ENCODE data around the gene IL16. TPM values are rescaled to one million over a fixed set of nuclear protein-coding genes. Genes with fewer than 3 reads are reported as not detected.

The IL16 gene
- total RNA-seq, 2 experiments from 2014 or later, result 76.0 to 81.3 TPM

DNA sequence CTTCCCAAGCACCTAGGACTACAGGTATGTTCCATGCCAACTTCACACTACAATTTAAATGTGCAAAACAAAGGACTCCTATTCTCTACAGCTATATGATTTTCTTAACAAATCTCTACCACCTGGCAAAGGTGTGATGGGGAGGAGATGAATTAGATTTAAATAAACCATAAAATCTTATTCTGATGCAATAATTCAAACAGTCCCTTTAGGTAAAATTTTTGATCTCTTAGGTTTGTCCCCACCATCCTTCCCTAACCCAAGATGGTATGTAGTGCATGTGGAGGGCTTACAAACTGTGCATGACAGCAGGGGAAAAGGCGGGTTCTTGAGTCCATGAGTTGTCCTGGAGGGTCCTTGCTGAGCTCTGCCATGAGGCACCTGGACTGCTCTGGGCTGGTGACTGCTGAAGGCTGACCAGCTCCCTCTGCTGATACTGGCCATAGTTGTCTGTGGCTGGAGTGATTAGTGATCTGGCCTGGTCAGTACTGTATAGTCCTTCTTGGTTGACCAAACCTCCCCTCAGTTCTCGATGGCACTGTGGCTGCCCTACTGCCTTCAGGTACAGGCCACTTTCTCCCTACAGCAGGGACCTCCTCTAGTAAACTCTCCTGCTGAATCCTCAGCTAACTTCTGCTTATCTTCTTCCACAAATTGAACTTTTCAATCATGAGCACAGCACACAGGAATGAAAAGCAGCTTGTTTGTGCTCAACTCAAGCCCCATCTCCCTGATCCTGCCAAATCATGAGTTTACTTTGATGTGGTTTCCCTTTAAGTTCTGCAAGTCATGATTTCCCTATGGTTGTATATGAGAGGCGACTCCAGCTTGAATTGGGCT, 32.5 kb upstream of the IL16 start:
- H3K79me2 ChIP-seq (ENCODE audit: insufficient read depth, low read depth, low read length), result no peaks in the 10 kb centered on the region
- no TSS peak for BruUV-seq (replicated peaks)
- no peaks in the 10 kb centered on the region for H3K4me1 ChIP-seq (ENCODE audit: insufficient read depth, low read length, poor library complexity, severe bottlenecking)
- no peaks in the 10 kb centered on the region for H4K20me1 ChIP-seq (ENCODE audit: insufficient read depth, low read length)
- H3K27ac ChIP-seq (ENCODE audit: low read depth, low read length, poor library complexity, severe bottlenecking), result no peak overlapping the region
- H3K9me3 ChIP-seq (ENCODE audit: low read length), result no peaks in the 10 kb centered on the region
- intact Hi-C loops (cut with micrococcal nuclease; ENCODE audit: unreplicated experiment), result no loop called here
- ChIA-PET CTCF (ENCODE audit: unreplicated experiment) (interaction anchor here (1.8 kb wide), 1 partner anchor 102 kb away, joined by 5 read pairs; no protein-coding TSS in a partner anchor), POLR2A (interaction anchor here (0.6 kb wide), 1 partner anchor 9 kb away, joined by 3 read pairs; no protein-coding TSS in a partner anchor)
- TF ChIP-seq CTCF (conservative IDR thresholded peaks at IDR 0.05; ENCODE audit: low read length) (no peak), EZH2phosphoT487 (IDR thresholded peaks at IDR 0.05; ENCODE audit: borderline replicate concordance, low read depth, low read length) (no peak)
- H3K9me2 ChIP-seq (ENCODE audit: insufficient read depth, low read length), result no peaks in the 10 kb centered on the region
- H3K4me2 ChIP-seq (ENCODE audit: low read length), result no peak overlapping the region
- DNase-seq (ENCODE audit: low spot score), result no peak
- no peak overlapping the region for H2AFZ ChIP-seq (ENCODE audit: low read length)
- no peaks in the 10 kb centered on the region for H3K36me3 ChIP-seq (ENCODE audit: insufficient read depth, low read length)
- H3K4me3 ChIP-seq (ENCODE audit: low read depth, low read length, poor library complexity, severe bottlenecking), result no peak overlapping the region

GRCh38 chr15:81165535-81165934, 31.1 kb upstream of the IL16 start:
- BruUV-seq (replicated peaks), result no TSS peak
- no peaks in the 10 kb centered on the region for H3K9me3 ChIP-seq (ENCODE audit: low read length)
- no peak overlapping the region for H3K4me2 ChIP-seq (ENCODE audit: low read length)
- intact Hi-C loops (cut with micrococcal nuclease; ENCODE audit: unreplicated experiment), result no loop called here
- CTCF ChIA-PET (ENCODE audit: unreplicated experiment), result no interaction called here
- TF ChIP-seq CTCF (conservative IDR thresholded peaks at IDR 0.05; ENCODE audit: low read length) (no peak), EZH2phosphoT487 (IDR thresholded peaks at IDR 0.05; ENCODE audit: borderline replicate concordance, low read depth, low read length) (no peak)
- H4K20me1 ChIP-seq (ENCODE audit: insufficient read depth, low read length), result no peaks in the 10 kb centered on the region
- no peaks in the 10 kb centered on the region for H3K36me3 ChIP-seq (ENCODE audit: insufficient read depth, low read length)
- no peak overlapping the region for H3K4me3 ChIP-seq (ENCODE audit: low read depth, low read length, poor library complexity, severe bottlenecking)
- no peaks in the 10 kb centered on the region for H3K79me2 ChIP-seq (ENCODE audit: insufficient read depth, low read depth, low read length)
- H3K27ac ChIP-seq (ENCODE audit: low read depth, low read length, poor library complexity, severe bottlenecking), result no peak overlapping the region
- POLR2A ChIA-PET, result no interaction called here
- H2AFZ ChIP-seq (ENCODE audit: low read length), result no peak overlapping the region
- DNase-seq (ENCODE audit: low spot score), result no peak
- no peaks in the 10 kb centered on the region for H3K9me2 ChIP-seq (ENCODE audit: insufficient read depth, low read length)
- no peaks in the 10 kb centered on the region for H3K4me1 ChIP-seq (ENCODE audit: insufficient read depth, low read length, poor library complexity, severe bottlenecking)

Data from OCI-LY7 (cell line).